CD14-positive monocyte (primary cell): ENCODE measurements around the gene GNAT3. TPM values are rescaled to one million over a fixed set of nuclear protein-coding genes. Genes with fewer than 3 reads are reported as not detected.

Experiments used
- DNase-seq, 3 donors: peaks; one replicate each; pipeline ENCODE4 v3.0.0-alpha.2; 2011 to 2022
- H2AFZ ChIP-seq: 2 replicates; pipeline ENCODE4 v1.6.0; 2012; ENCODE audit warnings: mild to moderate bottlenecking, low read depth, low read length, inconsistent platforms; ENCODE audit not compliant: insufficient read depth, poor library complexity, severe bottlenecking
- H3K27ac ChIP-seq, 2 donors: 1 replicate in 1 of 2; 2 replicates in 1 of 2; pipeline ENCODE4 v1.5.1; 2012 to 2013; ENCODE audit warnings: low read length in 2 of 2, control low read depth in 1 of 2, inconsistent platforms in 1 of 2, low read depth in 1 of 2, mild to moderate bottlenecking in 1 of 2
- H3K27me3 ChIP-seq, 2 donors: one replicate each; pipeline versions ENCODE4 v1.6.0 to v1.6.1; 2011 to 2013; ENCODE audit warnings: low read length in 2 of 2; ENCODE audit not compliant: control insufficient read depth in 2 of 2, insufficient read depth in 2 of 2
- H3K36me3 ChIP-seq, 2 donors: replicated peaks in 1 of 2; 1 replicate in 1 of 2; 2 replicates in 1 of 2; pipeline versions ENCODE4 v1.5.1 to v1.6.1; 2012 to 2013; ENCODE audit warnings: low read length in 2 of 2, control low read depth in 1 of 2, inconsistent platforms in 1 of 2, mild to moderate bottlenecking in 1 of 2; ENCODE audit not compliant: insufficient read depth in 2 of 2, control insufficient read depth in 1 of 2
- H3K4me1 ChIP-seq, 2 donors: 1 replicate in 1 of 2; 2 replicates in 1 of 2; pipeline versions ENCODE4 v1.5.1 to v1.6.1; 2012 to 2013; ENCODE audit warnings: low read length in 2 of 2, control low read depth in 1 of 2, inconsistent platforms in 1 of 2, mild to moderate bottlenecking in 1 of 2, moderate library complexity in 1 of 2; ENCODE audit not compliant: insufficient read depth in 2 of 2, control insufficient read depth in 1 of 2
- H3K4me2 ChIP-seq: replicated peaks from 2 replicates; pipeline ENCODE3; 2012; ENCODE audit warnings: low read length, moderate library complexity, mild to moderate bottlenecking; ENCODE audit not compliant: poor library complexity, severe bottlenecking; ENCODE audit errors: extremely low read depth
- H3K4me3 ChIP-seq, 3 experiments: fragments of 200-600 bp in 1 of 3; sonication (generic) in 1 of 3; replicated peaks in 1 of 3; 1 replicate in 2 of 3; 2 replicates in 1 of 3; pipeline ENCODE4 v1.5.1; 2011 to 2013; ENCODE audit warnings: low read length in 3 of 3, mild to moderate bottlenecking in 3 of 3, control low read depth in 2 of 3, low read depth in 2 of 3, inconsistent platforms in 1 of 3, moderate library complexity in 1 of 3
- H3K79me2 ChIP-seq: 2 replicates; pipeline ENCODE4 v1.6.0; 2012; ENCODE audit warnings: mild to moderate bottlenecking, control low read depth, inconsistent platforms, low read length, moderate library complexity; ENCODE audit not compliant: insufficient read depth
- H3K9ac ChIP-seq: 2 replicates; pipeline ENCODE4 v1.6.0; 2017; ENCODE audit warnings: low read length, mild to moderate bottlenecking; ENCODE audit not compliant: insufficient read depth, poor library complexity, severe bottlenecking
- H3K9me3 ChIP-seq, 2 donors: replicated peaks in 1 of 2; 1 replicate in 1 of 2; 2 replicates in 1 of 2; pipeline versions ENCODE4 v1.5.1 to v1.6.1; 2012 to 2013; ENCODE audit warnings: low read length in 2 of 2, control low read depth in 1 of 2; ENCODE audit not compliant: control insufficient read depth in 1 of 2, insufficient read depth in 1 of 2
- H4K20me1 ChIP-seq: 2 replicates; pipeline ENCODE4 v1.6.0; 2012; ENCODE audit warnings: mild to moderate bottlenecking, low read length, control low read depth, moderate library complexity; ENCODE audit not compliant: insufficient read depth
- H3K27ac Mint-ChIP-seq, 7 donors: one replicate each; pipeline ENCODE4 v1.8.0; 2020; ENCODE audit warnings: mild to moderate bottlenecking in 7 of 7, mixed read lengths in 7 of 7, moderate library complexity in 6 of 7, inconsistent platforms in 2 of 7
- H3K27me3 Mint-ChIP-seq, 3 donors: one replicate each; pipeline ENCODE4 v1.8.0; 2021 to 2022; ENCODE audit warnings: low read depth in 3 of 3, mild to moderate bottlenecking in 3 of 3, mixed read lengths in 3 of 3, moderate library complexity in 3 of 3, inconsistent platforms in 1 of 3
- H3K36me3 Mint-ChIP-seq, 2 donors: one replicate each; pipeline ENCODE4 v1.8.0; 2020; ENCODE audit warnings: mixed read lengths in 2 of 2, inconsistent platforms in 1 of 2, mild to moderate bottlenecking in 1 of 2
- H3K4me1 Mint-ChIP-seq: one replicate; pipeline ENCODE4 v1.8.0; 2020; ENCODE audit warnings: mild to moderate bottlenecking, mixed read lengths
- H3K4me3 Mint-ChIP-seq, 2 donors: one replicate each; pipeline ENCODE4 v1.8.0; 2020; ENCODE audit warnings: mild to moderate bottlenecking in 2 of 2, mixed read lengths in 2 of 2, moderate library complexity in 1 of 2
- H3K9me3 Mint-ChIP-seq, 7 donors: one replicate each; pipeline ENCODE4 v1.8.0; 2020 to 2022; ENCODE audit warnings: mixed read lengths in 7 of 7, mild to moderate bottlenecking in 6 of 7, moderate library complexity in 6 of 7, inconsistent platforms in 2 of 7
- CTCF ChIP-seq: fragments of 200-600 bp; IDR thresholded peaks from one replicate; pipeline ENCODE4 v1.8.0; 2022; ENCODE audit warnings: antibody characterized with exemption, mild to moderate bottlenecking
- WGBS: methylation state at CpG from one replicate; pipeline ENCODE4 v1.1.5; 2013; ENCODE audit warnings: missing lambda C conversion rate; ENCODE audit not compliant: insufficient coverage; 5-methylcytosine and 5-hydroxymethylcytosine counted together
- intact Hi-C, 2 donors: fragments of 100-400 bp; cut with micrococcal nuclease; formaldehyde crosslinking; loops; one replicate each; pipeline versions ENCODE4 v1.15.0 to v1.15.1; 2023
- polyA plus RNA-seq, 3 donors: library from polyadenylated mRNA; depleted of rRNA in 1 of 3; unstranded in 2 of 3; stranded (reverse) in 1 of 3; fragments of 300-500 nt in 2 of 3; fragments of >200 nt in 1 of 3; fragmentation: Illumina TruSeq in 2 of 3; gene quantifications; 1 replicate in 2 of 3; 2 replicates in 1 of 3; pipeline ENCODE4 v1.2.3, GENCODE V29; 2012 to 2021

GNAT3 gene
- polyA plus RNA-seq, 3 donors = not detected

- Mint-ChIP-seq H3K27me3 (peaks cover 0 to 5% (median 1%) of the 10 kb centered on the region in 3 donors), H3K27ac (no peak overlapping the region), H3K4me3 (no peak overlapping the region), H3K4me1 (peaks cover 2% of the 10 kb centered on the region), H3K36me3 (no peaks in the 10 kb centered on the region), H3K9me3 (peaks cover 0 to 17% (median 6%) of the 10 kb centered on the region in 7 donors)
- no peak overlapping the region for H3K4me2 ChIP-seq
- H3K9ac ChIP-seq = no peak overlapping the region
- H3K79me2 ChIP-seq = no peaks in the 10 kb centered on the region
- no peak for DNase-seq
- H3K27ac ChIP-seq = no peak overlapping the region
- H3K36me3 ChIP-seq = no peaks in the 10 kb centered on the region
- H2AFZ ChIP-seq = no peak overlapping the region
- H3K4me1 ChIP-seq = no peaks in the 10 kb centered on the region
- H3K27me3 ChIP-seq = no peaks in the 10 kb centered on the region
- TF ChIP-seq CTCF = no peak
- WGBS = 100% methylated on average over 1 of the region's 4 CpGs
- intact Hi-C loops = no loop called here
- H3K4me3 ChIP-seq = no peak overlapping the region
- H4K20me1 ChIP-seq = no peaks in the 10 kb centered on the region
- H3K9me3 ChIP-seq = no peaks in the 10 kb centered on the region
Observed at GRCh38 chr7:80526472-80526871, 14.6 kb upstream of the GNAT3 start.

- H3K27me3 ChIP-seq = no peaks in the 10 kb centered on the region
- H3K79me2 ChIP-seq = no peaks in the 10 kb centered on the region
- whole genome bisulfite sequencing = 100% methylated on average over 6 of the region's 9 CpGs
- no peak for TF ChIP-seq CTCF
- H3K36me3 ChIP-seq = no peaks in the 10 kb centered on the region
- intact Hi-C loops = no loop called here
- H2AFZ ChIP-seq = no peak overlapping the region
- Mint-ChIP-seq H3K27ac (no peak overlapping the region), H3K4me1 (peaks cover 2% of the 10 kb centered on the region), H3K36me3 (no peaks in the 10 kb centered on the region), H3K4me3 (no peak overlapping the region), H3K27me3 (peaks cover 0 to 5% (median 1%) of the 10 kb centered on the region in 3 donors), H3K9me3 (peaks cover 0 to 10% (median 0%) of the 10 kb centered on the region in 7 donors)
- DNase-seq = no peak
- H3K4me2 ChIP-seq = no peak overlapping the region
- H3K4me3 ChIP-seq = no peak overlapping the region
- no peak overlapping the region for H3K9ac ChIP-seq
- no peaks in the 10 kb centered on the region for H3K4me1 ChIP-seq
- no peak overlapping the region for H3K27ac ChIP-seq
- H3K9me3 ChIP-seq = no peaks in the 10 kb centered on the region
- H4K20me1 ChIP-seq = no peaks in the 10 kb centered on the region
Observed at GRCh38 chr7:80524693-80525092, 12.8 kb upstream of the GNAT3 start.
